SU-DHL-6 (cell line): Measurements from ENCODE around the gene DGKB.

ENCODE experiments used
- H2AFZ ChIP-seq: fragments of 200-600 bp; sonication (generic); 2 replicates; pipeline ENCODE4 v1.6.1; 2014; ENCODE audit warnings: low read depth, mild to moderate bottlenecking, moderate library complexity, mixed read lengths, antibody characterized with exemption, low read length; ENCODE audit not compliant: severe bottlenecking
- H3F3A ChIP-seq: fragments of 200-600 bp; shearing (Covaris generic); 2 replicates; pipeline ENCODE4 v1.6.0; 2016; ENCODE audit warnings: antibody characterized with exemption, mild to moderate bottlenecking; ENCODE audit not compliant: insufficient read depth
- H3K27ac ChIP-seq: fragments of 200-600 bp; sonication (generic); 2 replicates; pipeline ENCODE4 v1.5.1; 2016; ENCODE audit warnings: low read depth, mild to moderate bottlenecking, low read length, moderate library complexity, mixed read lengths
- H3K27me3 ChIP-seq: fragments of 200-600 bp; sonication (generic), shearing (Covaris generic); 2 replicates; pipeline ENCODE4 v1.6.0; 2014; ENCODE audit warnings: mild to moderate bottlenecking, low read length
- H3K36me3 ChIP-seq: fragments of 200-600 bp; sonication (generic); 2 replicates; pipeline ENCODE4 v1.6.1; 2014; ENCODE audit warnings: mild to moderate bottlenecking, low read length, mixed read lengths
- H3K4me2 ChIP-seq: fragments of 300-600, 200-600 bp; shearing (Covaris generic), sonication (generic); 2 replicates; pipeline ENCODE4 v1.6.0; 2014; ENCODE audit warnings: low read length, low read depth, mild to moderate bottlenecking; ENCODE audit not compliant: poor library complexity, severe bottlenecking
- H3K4me3 ChIP-seq: fragments of 200-600 bp; sonication (generic); 2 replicates; pipeline ENCODE4 v1.5.1; 2014; ENCODE audit warnings: antibody characterized with exemption, low read length, mild to moderate bottlenecking, mixed read lengths; ENCODE audit not compliant: insufficient read depth, poor library complexity, severe bottlenecking
- H3K79me2 ChIP-seq: fragments of 200-600 bp; sonication (generic); 2 replicates; pipeline ENCODE4 v1.6.1; 2014; ENCODE audit warnings: mild to moderate bottlenecking, low read length, moderate library complexity; ENCODE audit not compliant: insufficient read depth
- H3K9ac ChIP-seq: fragments of 200-600 bp; sonication (generic); 2 replicates; pipeline ENCODE4 v1.7.0; 2014; ENCODE audit warnings: mild to moderate bottlenecking, low read length
- H3K9me2 ChIP-seq: fragments of 200-600 bp; sonication (generic); replicated peaks from 2 replicates; pipeline ENCODE4 v1.6.1; 2014; ENCODE audit warnings: low read length; ENCODE audit not compliant: insufficient read depth
- H3K9me3 ChIP-seq: fragments of 200-600 bp; sonication (generic); 2 replicates; pipeline ENCODE4 v1.6.1; 2014; ENCODE audit warnings: low read length, mixed read lengths; ENCODE audit not compliant: insufficient read depth
- H4K20me1 ChIP-seq: fragments of 200-600 bp; sonication (generic); 2 replicates; pipeline ENCODE4 v1.6.1; 2014; ENCODE audit warnings: low read depth, mild to moderate bottlenecking, antibody characterized with exemption, low read length, moderate library complexity, mixed read lengths
- EZH2phosphoT487 ChIP-seq: fragments of 200-600 bp; sonication (generic), shearing (Covaris generic); conservative IDR thresholded peaks from 2 replicates; pipeline ENCODE4 v1.6.1; 2018; ENCODE audit warnings: mild to moderate bottlenecking, antibody characterized with exemption, low read length, moderate library complexity, mixed read lengths
- TF ChIP-seq, protein P1 (sequence below): fragments of 200-600 bp; sonication (generic); IDR thresholded peaks from one replicate; pipeline ENCODE4 v1.5.1; 2017; ENCODE audit warnings: antibody characterized with exemption, mild to moderate bottlenecking, low read length, moderate library complexity; ENCODE audit not compliant: insufficient read depth, poor library complexity, severe bottlenecking

The DGKB gene

DNA sequence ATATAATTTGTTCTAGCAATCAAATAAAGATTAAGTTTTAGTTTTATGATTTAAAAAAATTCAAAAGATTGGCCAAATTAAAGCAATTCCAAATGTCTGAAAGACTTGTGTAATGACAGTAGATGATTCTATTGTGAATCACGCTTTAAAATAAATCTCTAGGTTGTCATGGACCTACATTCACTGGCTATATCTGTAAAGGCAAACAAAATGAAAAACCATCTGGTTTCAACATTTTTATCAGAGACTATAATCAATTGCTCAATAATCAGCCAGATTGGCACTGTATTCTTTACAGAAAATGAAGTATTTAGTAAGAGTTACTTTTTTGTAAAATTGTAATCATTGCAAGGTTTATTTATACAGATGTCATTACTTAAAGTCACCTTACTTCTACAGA lies 60.7 kb downstream of the DGKB start:
- Histone ChIP-seq H2AFZ (no peak overlapping the region), H3K9me2 (no peaks in the 10 kb centered on the region), H3K4me3 (no peak overlapping the region), H3K27ac (no peak overlapping the region), H3K4me2 (no peak overlapping the region), H3K36me3 (no peaks in the 10 kb centered on the region), H3K9ac (no peak overlapping the region), H3K79me2 (no peaks in the 10 kb centered on the region), H3F3A (no peaks in the 10 kb centered on the region), H3K9me3 (no peaks in the 10 kb centered on the region), H3K27me3 (no peaks in the 10 kb centered on the region), H4K20me1 (no peaks in the 10 kb centered on the region)
- TF ChIP-seq, protein P1, sequence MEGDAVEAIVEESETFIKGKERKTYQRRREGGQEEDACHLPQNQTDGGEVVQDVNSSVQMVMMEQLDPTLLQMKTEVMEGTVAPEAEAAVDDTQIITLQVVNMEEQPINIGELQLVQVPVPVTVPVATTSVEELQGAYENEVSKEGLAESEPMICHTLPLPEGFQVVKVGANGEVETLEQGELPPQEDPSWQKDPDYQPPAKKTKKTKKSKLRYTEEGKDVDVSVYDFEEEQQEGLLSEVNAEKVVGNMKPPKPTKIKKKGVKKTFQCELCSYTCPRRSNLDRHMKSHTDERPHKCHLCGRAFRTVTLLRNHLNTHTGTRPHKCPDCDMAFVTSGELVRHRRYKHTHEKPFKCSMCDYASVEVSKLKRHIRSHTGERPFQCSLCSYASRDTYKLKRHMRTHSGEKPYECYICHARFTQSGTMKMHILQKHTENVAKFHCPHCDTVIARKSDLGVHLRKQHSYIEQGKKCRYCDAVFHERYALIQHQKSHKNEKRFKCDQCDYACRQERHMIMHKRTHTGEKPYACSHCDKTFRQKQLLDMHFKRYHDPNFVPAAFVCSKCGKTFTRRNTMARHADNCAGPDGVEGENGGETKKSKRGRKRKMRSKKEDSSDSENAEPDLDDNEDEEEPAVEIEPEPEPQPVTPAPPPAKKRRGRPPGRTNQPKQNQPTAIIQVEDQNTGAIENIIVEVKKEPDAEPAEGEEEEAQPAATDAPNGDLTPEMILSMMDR = no peak
- TF ChIP-seq EZH2phosphoT487 = no peak

DNA sequence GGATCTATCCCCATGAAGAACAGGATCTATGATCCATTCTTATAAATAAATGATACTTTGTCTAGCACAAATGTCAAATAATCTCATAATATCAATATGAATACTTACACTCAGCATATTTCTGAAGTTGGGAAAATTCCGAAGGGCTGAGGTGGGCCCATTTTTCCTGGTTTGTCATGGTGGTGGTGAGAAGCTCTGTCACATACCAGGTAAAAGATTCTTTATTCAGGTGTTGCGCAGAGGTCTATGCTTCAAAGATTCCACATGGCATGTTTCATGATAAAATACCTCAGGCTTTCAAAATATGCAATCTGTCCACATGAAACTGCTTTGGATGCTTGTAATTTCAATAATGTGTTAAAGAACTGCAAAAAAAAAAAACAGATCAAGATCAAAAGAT lies 61.5 kb downstream of the DGKB start:
- Histone ChIP-seq H2AFZ (no peak overlapping the region), H3K27ac (no peak overlapping the region), H3K36me3 (no peaks in the 10 kb centered on the region), H3K9me3 (no peaks in the 10 kb centered on the region), H3K9me2 (no peaks in the 10 kb centered on the region), H3K4me3 (no peak overlapping the region), H3K4me2 (no peak overlapping the region), H3K9ac (no peak overlapping the region), H3K79me2 (no peaks in the 10 kb centered on the region), H3F3A (no peaks in the 10 kb centered on the region), H4K20me1 (no peaks in the 10 kb centered on the region), H3K27me3 (no peaks in the 10 kb centered on the region)
- TF ChIP-seq EZH2phosphoT487 = no peak
- TF ChIP-seq, protein P1 = no peak

DNA sequence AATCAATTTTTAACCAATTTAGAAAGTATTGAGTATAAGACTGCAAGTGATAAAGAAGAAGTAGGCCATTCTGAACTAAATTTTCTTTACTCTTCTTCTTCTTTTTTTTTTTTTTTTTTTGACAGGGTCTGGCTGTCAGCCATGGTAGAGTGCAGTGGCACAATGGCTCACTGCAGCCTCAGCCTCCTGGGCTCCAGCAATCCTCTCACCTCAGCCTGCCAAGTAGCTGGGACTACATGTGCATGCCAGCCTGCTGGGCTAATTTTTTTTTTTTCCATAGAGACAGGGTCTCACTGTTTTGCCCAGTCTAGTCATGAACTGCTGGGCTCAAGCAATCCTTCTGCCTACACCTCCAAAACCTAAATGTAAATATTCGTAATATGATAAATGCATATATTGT lies 63.2 kb downstream of the DGKB start:
- Histone ChIP-seq H3K36me3 (no peaks in the 10 kb centered on the region), H3K4me3 (no peak overlapping the region), H4K20me1 (no peaks in the 10 kb centered on the region), H3F3A (no peaks in the 10 kb centered on the region), H3K79me2 (no peaks in the 10 kb centered on the region), H2AFZ (no peak overlapping the region), H3K9ac (no peak overlapping the region), H3K9me3 (no peaks in the 10 kb centered on the region), H3K4me2 (no peak overlapping the region), H3K27me3 (no peaks in the 10 kb centered on the region), H3K9me2 (no peaks in the 10 kb centered on the region), H3K27ac (no peak overlapping the region)
- TF ChIP-seq EZH2phosphoT487 = no peak
- TF ChIP-seq, protein P1 = no peak
